ENCODE measurements around the gene KCNQ1. TPM values are rescaled to one million over a fixed set of nuclear protein-coding genes. Genes with fewer than 3 reads are reported as not detected.

KCNQ1 gene
- total RNA-seq, 2 donors from 2014 or later: 4.4 to 25.3 TPM

DNA sequence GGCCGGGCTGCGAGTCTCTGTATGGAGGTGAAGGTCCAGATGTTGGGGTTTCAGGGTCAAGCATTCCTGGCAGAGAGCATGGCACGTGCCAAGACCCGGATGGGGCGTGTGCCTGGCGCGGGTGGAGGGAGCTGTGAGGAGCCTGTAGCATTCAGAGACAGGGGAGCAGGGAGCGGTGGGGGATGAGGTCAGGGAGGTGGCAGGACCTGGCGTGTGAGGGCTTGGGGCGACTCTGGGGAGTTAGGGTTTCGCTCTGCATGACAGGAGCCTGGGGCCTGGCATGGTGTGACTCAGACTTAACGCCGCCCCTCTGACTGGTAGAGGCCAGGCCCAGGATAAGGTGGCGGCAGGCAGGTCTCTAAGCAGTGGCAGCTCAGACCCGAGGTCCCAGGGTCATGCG is 103.0 kb downstream of the KCNQ1 start:
- Histone ChIP-seq H3K9me3 (no peaks in the 10 kb centered on the region), H3K36me3 (no peaks in the 10 kb centered on the region), H3K4me3 (no peak overlapping the region), H3K27ac (no peak overlapping the region), H3K4me1 (ENCODE audit: control insufficient read depth in 1 of 2, low read depth in 2 of 2) (no peaks in the 10 kb centered on the region), H3K27me3 (replicated peaks; ENCODE audit: insufficient read depth) (no peaks in the 10 kb centered on the region)
- DNase-seq (ENCODE audit: low spot score) (no peak), ATAC-seq (ENCODE audit: insufficient number of reproducible peaks, low FRiP score, low read depth) (no peak)
- TF ChIP-seq, protein P1, sequence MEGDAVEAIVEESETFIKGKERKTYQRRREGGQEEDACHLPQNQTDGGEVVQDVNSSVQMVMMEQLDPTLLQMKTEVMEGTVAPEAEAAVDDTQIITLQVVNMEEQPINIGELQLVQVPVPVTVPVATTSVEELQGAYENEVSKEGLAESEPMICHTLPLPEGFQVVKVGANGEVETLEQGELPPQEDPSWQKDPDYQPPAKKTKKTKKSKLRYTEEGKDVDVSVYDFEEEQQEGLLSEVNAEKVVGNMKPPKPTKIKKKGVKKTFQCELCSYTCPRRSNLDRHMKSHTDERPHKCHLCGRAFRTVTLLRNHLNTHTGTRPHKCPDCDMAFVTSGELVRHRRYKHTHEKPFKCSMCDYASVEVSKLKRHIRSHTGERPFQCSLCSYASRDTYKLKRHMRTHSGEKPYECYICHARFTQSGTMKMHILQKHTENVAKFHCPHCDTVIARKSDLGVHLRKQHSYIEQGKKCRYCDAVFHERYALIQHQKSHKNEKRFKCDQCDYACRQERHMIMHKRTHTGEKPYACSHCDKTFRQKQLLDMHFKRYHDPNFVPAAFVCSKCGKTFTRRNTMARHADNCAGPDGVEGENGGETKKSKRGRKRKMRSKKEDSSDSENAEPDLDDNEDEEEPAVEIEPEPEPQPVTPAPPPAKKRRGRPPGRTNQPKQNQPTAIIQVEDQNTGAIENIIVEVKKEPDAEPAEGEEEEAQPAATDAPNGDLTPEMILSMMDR (IDR thresholded peaks at IDR 0.05): no peak

DNA sequence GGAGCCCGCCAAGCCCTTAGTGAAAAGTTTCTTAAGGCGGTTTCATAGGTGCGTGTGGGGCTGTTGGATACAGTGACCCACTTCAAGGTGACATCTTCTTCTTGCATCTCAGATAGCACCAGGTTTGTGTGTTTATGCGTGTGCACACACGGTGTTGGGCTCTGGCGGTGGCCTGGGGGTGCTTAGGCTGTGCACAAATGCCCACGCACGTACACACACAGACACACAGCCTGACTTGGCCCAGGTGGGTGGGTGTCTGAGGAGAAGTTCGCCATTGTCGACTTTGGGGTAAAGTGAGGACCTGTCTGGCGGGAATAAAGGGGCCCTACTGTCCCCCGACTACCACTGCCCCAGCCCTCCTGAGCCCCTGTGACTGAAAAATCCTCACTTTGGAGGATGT is 103.8 kb downstream of the KCNQ1 start:
- Histone ChIP-seq H3K36me3 (no peaks in the 10 kb centered on the region), H3K4me3 (no peak overlapping the region), H3K27ac (no peak overlapping the region), H3K27me3 (replicated peaks; ENCODE audit: insufficient read depth) (no peaks in the 10 kb centered on the region), H3K4me1 (ENCODE audit: control insufficient read depth in 1 of 2, low read depth in 2 of 2) (no peaks in the 10 kb centered on the region), H3K9me3 (no peaks in the 10 kb centered on the region)
- no peak for ATAC-seq (ENCODE audit: insufficient number of reproducible peaks, low FRiP score, low read depth)
- TF ChIP-seq, protein P1 (IDR thresholded peaks at IDR 0.05): no peak
- no peak for DNase-seq (ENCODE audit: low spot score)

DNA sequence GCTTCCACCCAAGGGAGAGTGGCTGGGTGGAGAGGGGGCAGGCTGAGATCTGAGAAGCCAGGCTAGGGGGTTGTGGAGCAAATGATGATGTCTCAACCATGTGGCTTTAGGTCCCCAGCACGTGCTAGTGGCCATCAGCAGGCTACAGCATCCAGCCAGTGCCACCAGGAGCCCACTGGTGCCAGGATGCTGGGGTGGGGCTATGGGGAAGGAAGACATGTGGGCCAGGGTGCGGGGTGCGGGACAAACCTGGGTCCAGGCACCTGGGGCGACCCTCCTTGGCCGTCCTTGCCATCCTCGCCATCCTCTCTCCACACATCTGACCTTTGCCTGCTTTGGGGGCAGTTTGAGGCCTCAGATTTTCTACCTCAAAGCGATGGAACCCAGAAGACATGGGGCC is 104.3 kb downstream of the KCNQ1 start:
- no peak for DNase-seq (ENCODE audit: low spot score)
- ATAC-seq (ENCODE audit: insufficient number of reproducible peaks, low FRiP score, low read depth): no peak

DNA sequence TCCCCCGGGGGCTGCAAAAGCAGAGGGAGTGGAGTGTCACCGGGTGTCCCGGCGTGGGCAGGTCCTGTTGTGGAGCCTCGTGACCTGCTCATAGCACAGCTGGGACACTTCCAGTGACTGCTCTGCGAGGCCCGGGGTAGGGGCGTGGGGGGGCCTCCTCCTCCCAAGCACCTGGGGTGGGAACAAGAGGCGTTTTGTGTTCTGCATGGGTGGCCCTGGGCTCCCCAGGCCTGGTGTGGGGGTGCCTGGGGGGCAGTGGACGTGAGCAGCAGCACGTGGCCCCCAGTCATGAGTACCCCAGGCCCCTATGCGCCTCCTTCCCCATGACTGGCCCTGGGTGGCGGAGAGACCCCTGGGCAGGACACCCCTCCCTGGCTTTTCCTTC is 104.7 kb downstream of the KCNQ1 start:
- no peak overlapping the region for H3K27ac ChIP-seq
- H3K4me3 ChIP-seq: no peak overlapping the region
- ATAC-seq (ENCODE audit: insufficient number of reproducible peaks, low FRiP score, low read depth): no peak
- TF ChIP-seq, protein P1 (IDR thresholded peaks at IDR 0.05): no peak
- H3K36me3 ChIP-seq: no peaks in the 10 kb centered on the region
- no peaks in the 10 kb centered on the region for H3K4me1 ChIP-seq (ENCODE audit: control insufficient read depth in 1 of 2, low read depth in 2 of 2)
- DNase-seq (ENCODE audit: low spot score): no peak
- no peaks in the 10 kb centered on the region for H3K27me3 ChIP-seq (replicated peaks; ENCODE audit: insufficient read depth)
- no peaks in the 10 kb centered on the region for H3K9me3 ChIP-seq

More for the DNA sequence above, 104.3 kb downstream of the KCNQ1 start:
- Histone ChIP-seq H3K4me1 (ENCODE audit: control insufficient read depth in 1 of 2, low read depth in 2 of 2) (no peaks in the 10 kb centered on the region), H3K36me3 (no peaks in the 10 kb centered on the region), H3K9me3 (no peaks in the 10 kb centered on the region), H3K4me3 (no peak overlapping the region), H3K27ac (no peak overlapping the region), H3K27me3 (replicated peaks; ENCODE audit: insufficient read depth) (no peaks in the 10 kb centered on the region)
- TF ChIP-seq, protein P1 (IDR thresholded peaks at IDR 0.05): no peak

DNA sequence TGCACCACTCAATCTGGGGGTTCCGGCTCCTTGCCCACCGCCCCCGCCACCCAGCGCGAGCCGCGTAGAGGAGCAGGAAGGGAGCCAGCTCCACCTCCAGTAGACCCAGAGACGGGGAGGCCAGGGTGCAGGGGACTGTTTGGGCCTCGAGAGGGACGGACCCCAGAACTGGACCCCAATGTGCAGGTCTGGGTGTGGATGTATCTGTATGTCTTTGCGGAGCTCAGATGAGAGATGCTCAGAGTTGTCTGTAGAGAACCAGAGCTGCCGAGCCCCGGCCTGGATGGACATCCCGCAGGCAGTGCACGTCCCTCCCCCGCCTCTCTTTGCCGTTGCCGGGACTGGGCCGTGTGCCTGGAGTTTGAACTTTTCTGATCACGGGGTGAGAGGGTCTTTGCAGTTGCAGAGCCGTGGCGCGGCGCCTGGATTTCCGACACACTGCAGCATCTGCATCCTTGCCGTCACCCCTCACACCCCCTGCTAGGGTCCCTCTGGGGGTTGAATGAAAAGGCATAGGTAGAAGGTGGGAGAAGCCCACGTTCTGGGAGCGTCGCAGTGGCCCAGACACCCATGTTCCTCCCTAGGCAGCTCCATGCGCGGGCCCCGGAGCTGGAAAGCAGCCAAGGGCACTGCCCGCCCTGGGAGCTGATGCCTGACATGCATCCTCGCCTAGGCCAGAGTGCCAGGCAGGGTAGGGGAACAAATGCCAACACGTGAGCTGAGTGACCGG is 105.2 kb downstream of the KCNQ1 start:
- Histone ChIP-seq H3K9me3 (no peaks in the 10 kb centered on the region), H3K4me3 (no peak overlapping the region), H3K27me3 (replicated peaks; ENCODE audit: insufficient read depth) (no peaks in the 10 kb centered on the region), H3K4me1 (ENCODE audit: control insufficient read depth in 1 of 2, low read depth in 2 of 2) (no peaks in the 10 kb centered on the region), H3K27ac (no peak overlapping the region), H3K36me3 (no peaks in the 10 kb centered on the region)
- TF ChIP-seq, protein P1 (IDR thresholded peaks at IDR 0.05): no peak
- ATAC-seq (ENCODE audit: insufficient number of reproducible peaks, low FRiP score, low read depth) (no peak), DNase-seq (ENCODE audit: low spot score) (no peak)
